Esophagus squamous epithelium (tissue), 5 donors: ENCODE data around the gene ACOT8. TPM values are rescaled to one million over a fixed set of nuclear protein-coding genes. Genes with fewer than 3 reads are reported as not detected.

Experiments used
- DNase-seq: peaks from one replicate; lab custom pipeline; 2025; lab: John Stamatoyannopoulos, UW
- H3K27ac ChIP-seq, 4 donors: fragments of 200-600 bp; sonication (generic); one replicate each; pipeline ENCODE4 v1.5.1; 2016 to 2019; ENCODE audit warnings: mild to moderate bottlenecking in 1 of 4
- H3K27me3 ChIP-seq, 4 donors: fragments of 200-600 bp; sonication (generic); 1 replicate in 3 of 4; 2 replicates in 1 of 4; pipeline versions ENCODE4 v1.5.1 to v1.6.0; 2017 to 2021; ENCODE audit warnings: antibody characterized with exemption in 1 of 4
- H3K36me3 ChIP-seq, 3 donors: fragments of 200-600 bp; sonication (generic); one replicate each; pipeline ENCODE4 v1.5.1; 2016 to 2019
- H3K4me1 ChIP-seq, 3 donors: fragments of 200-600 bp; sonication (generic); one replicate each; pipeline ENCODE4 v1.5.1; 2017 to 2019
- H3K4me3 ChIP-seq, 4 donors: fragments of 200-600 bp; sonication (generic); 1 replicate in 3 of 4; 2 replicates in 1 of 4; pipeline ENCODE4 v1.5.1; 2016 to 2019; ENCODE audit warnings: mild to moderate bottlenecking in 2 of 4, moderate library complexity in 1 of 4
- H3K9me3 ChIP-seq, 3 donors: fragments of 200-600 bp; sonication (generic); one replicate each; pipeline ENCODE4 v1.5.1; 2016 to 2019
- CTCF ChIP-seq, 6 experiments: fragments of 450-650 bp in 4 of 6; fragments of 200-600 bp in 2 of 6; sonication (generic) in 2 of 6; IDR thresholded peaks; one replicate each; pipeline ENCODE4 v1.5.1; 2016 to 2019; ENCODE audit warnings: antibody characterized with exemption in 6 of 6, mild to moderate bottlenecking in 4 of 6, moderate library complexity in 4 of 6
- POLR2A ChIP-seq, 4 donors: fragments of 450-650 bp; IDR thresholded peaks; one replicate each; pipeline ENCODE4 v1.6.1; 2017; ENCODE audit warnings: antibody characterized with exemption in 4 of 4, mild to moderate bottlenecking in 4 of 4, moderate library complexity in 3 of 4
- WGBS, 2 donors: methylation state at CpG; one replicate each; pipeline ENCODE4 v1.1.5; 2018; 5-methylcytosine and 5-hydroxymethylcytosine counted together
- intact Hi-C: fragments of 100-400 bp; cut with DNase I; formaldehyde crosslinking; loops from one replicate; pipeline ENCODE4 v1.15.0; 2022
- total RNA-seq, 4 donors: library from RNA; depleted of rRNA; stranded (reverse); fragments of >200 nt; gene quantifications; one replicate each; pipeline ENCODE4 v1.1.0, GENCODE V29; 2016
- donor health status: DM: yes; HTN: yes; CAD: no.

Gene ACOT8
- total RNA-seq, 4 donors from 2014 or later: 27.7 to 35.0 (median 31.1) TPM

- WGBS, 2 donors: 89 to 98% methylated on average over 2 to 3 of the region's 3 CpGs
- Histone ChIP-seq H3K36me3 (no peaks in the 10 kb centered on the region), H3K9me3 (no peaks in the 10 kb centered on the region), H3K27ac (peak overlapping the region in 1 of 4 donors; percentile 28), H3K4me3 (no peak overlapping the region), H3K27me3 (peaks cover 0 to 4% (median 0%) of the 10 kb centered on the region in 4 donors), H3K4me1 (peaks cover 5 to 31% (median 9%) of the 10 kb centered on the region in 3 donors)
- no peak for DNase-seq
- intact Hi-C loops: loop anchor here (10.0 kb wide), 1 partner anchor 148 kb away; no protein-coding TSS in a partner anchor
- no peak for TF ChIP-seq CTCF (IDR thresholded peaks at IDR 0.05)
- TF ChIP-seq POLR2A (IDR thresholded peaks at IDR 0.05): no peak
Observed at GRCh38 chr20:45816951-45817350, 40.2 kb downstream of the ACOT8 start.

- Histone ChIP-seq H3K4me3 (no peak overlapping the region), H3K36me3 (peaks cover 7 to 24% (median 17%) of the 10 kb centered on the region in 3 donors), H3K4me1 (peaks cover 8 to 38% (median 12%) of the 10 kb centered on the region in 3 donors), H3K27me3 (no peaks in the 10 kb centered on the region), H3K27ac (no peak overlapping the region), H3K9me3 (no peaks in the 10 kb centered on the region)
- intact Hi-C loops: loop anchor here (10.0 kb wide), 1 partner anchor 150 kb away; no protein-coding TSS in a partner anchor
- DNase-seq: no peak
- WGBS, 2 donors: 81 to 97% methylated on average over 3 of the region's 3 CpGs
- TF ChIP-seq CTCF (IDR thresholded peaks at IDR 0.05) (no peak), POLR2A (IDR thresholded peaks at IDR 0.05) (no peak)
Observed at GRCh38 chr20:45814314-45814713, 42.9 kb downstream of the ACOT8 start.

- H3K27ac ChIP-seq: no peak overlapping the region
- WGBS, 2 donors: 60 to 65% methylated on average over 6 to 7 of the region's 7 CpGs
- peaks cover 7 to 32% (median 22%) of the 10 kb centered on the region in 3 donors for H3K36me3 ChIP-seq
- no peaks in the 10 kb centered on the region for H3K9me3 ChIP-seq
- no peak for DNase-seq
- no peaks in the 10 kb centered on the region for H3K27me3 ChIP-seq
- intact Hi-C loops: loop anchor here (10.0 kb wide), 1 partner anchor 151 kb away; no protein-coding TSS in a partner anchor
- TF ChIP-seq CTCF (IDR thresholded peaks at IDR 0.05) (no peak), POLR2A (IDR thresholded peaks at IDR 0.05) (no peak)
- H3K4me3 ChIP-seq: peak overlapping the region in 3 of 4 donors; percentile 60 to 79 (median 67)
- peaks cover 8 to 38% (median 12%) of the 10 kb centered on the region in 3 donors for H3K4me1 ChIP-seq
Observed at GRCh38 chr20:45813489-45813888, 43.7 kb downstream of the ACOT8 start.

- peak overlapping the region; percentile 60 to 79 (median 65) for H3K4me3 ChIP-seq
- H3K27me3 ChIP-seq: no peaks in the 10 kb centered on the region
- intact Hi-C loops: loop anchor here (10.0 kb wide), 1 partner anchor 152 kb away; no protein-coding TSS in a partner anchor
- H3K4me1 ChIP-seq: peaks cover 8 to 38% (median 12%) of the 10 kb centered on the region in 3 donors
- H3K27ac ChIP-seq: peak overlapping the region in 3 of 4 donors; percentile 56 to 76 (median 68)
- TF ChIP-seq CTCF (IDR thresholded peaks at IDR 0.05) (no peak), POLR2A (IDR thresholded peaks at IDR 0.05) (no peak)
- DNase-seq: no peak
- WGBS, 2 donors: 0 to 6% methylated on average over 2 to 10 of the region's 11 CpGs
- H3K9me3 ChIP-seq: no peaks in the 10 kb centered on the region
- H3K36me3 ChIP-seq: peaks cover 7 to 37% (median 26%) of the 10 kb centered on the region in 3 donors
Observed at GRCh38 chr20:45813006-45813340, 44.2 kb downstream of the ACOT8 start.

GRCh38 chr20:45812157-45813005 is 44.8 kb downstream of the ACOT8 start, which contains the start of gene UBE2C:
TSS of gene UBE2C (plus strand) at chr20:45812644. CDS start at chr20:45812696, 52 bp downstream.
- intact Hi-C loops: loop anchor here (10.0 kb wide), 1 partner anchor 152 kb away; no protein-coding TSS in a partner anchor
- Histone ChIP-seq H3K4me1 (peaks cover 8 to 32% (median 12%) of the 10 kb centered on the region in 3 donors), H3K9me3 (no peaks in the 10 kb centered on the region), H3K4me3 (peak within 1 kb of the TSS; percentile 60 to 79 (median 65)), H3K36me3 (peaks cover 7 to 43% (median 32%) of the 10 kb centered on the region in 3 donors), H3K27me3 (no peaks in the 10 kb centered on the region), H3K27ac (peak within 1 kb of the TSS; percentile 42 to 76 (median 70))
- 0 to 2% methylated on average over 8 to 22 of the region's 65 CpGs for WGBS, 2 donors
- peak; percentile 84 for DNase-seq
- TF ChIP-seq POLR2A (IDR thresholded peaks at IDR 0.05) (peak in 1 of 4 donors; percentile 42), CTCF (IDR thresholded peaks at IDR 0.05) (no peak)
